Fibroblast of lung (primary cell): Measurements from ENCODE around the gene WNK1. TPM values are rescaled to one million over a fixed set of nuclear protein-coding genes. Genes with fewer than 3 reads are reported as not detected.
"Not testable (repeated sequence)": the region's sequence is repeated elsewhere in the genome, so short reads cannot be mapped to it uniquely, and the experiment has no call there.

Experiments used
- DNase-seq, 2 donors: peaks; one replicate each; pipeline versions ENCODE4 v3.0.0 to v3.0.0-alpha.2; 2010; ENCODE audit warnings: low read depth in 2 of 2
- H2AFZ ChIP-seq: 2 replicates; pipeline ENCODE4 v1.5.1; 2012; ENCODE audit warnings: low read length, control low read depth, inconsistent platforms
- H3K27ac ChIP-seq: 2 replicates; pipeline ENCODE4 v1.5.1; 2011; ENCODE audit warnings: low read length, control low read depth; ENCODE audit not compliant: insufficient read depth
- H3K27me3 ChIP-seq: 2 replicates; pipeline ENCODE4 v1.5.1; 2011; ENCODE audit warnings: mild to moderate bottlenecking, low read length; ENCODE audit not compliant: control insufficient read depth, insufficient read depth
- H3K36me3 ChIP-seq: 2 replicates; pipeline ENCODE4 v1.5.1; 2011; ENCODE audit warnings: low read length; ENCODE audit not compliant: control insufficient read depth, insufficient read depth
- H3K4me1 ChIP-seq: 2 replicates; pipeline ENCODE4 v1.5.1; 2011; ENCODE audit warnings: low read length; ENCODE audit not compliant: control insufficient read depth, insufficient read depth; ENCODE audit errors: extremely low read depth
- H3K4me2 ChIP-seq: 2 replicates; pipeline ENCODE4 v1.5.1; 2011; ENCODE audit warnings: low read length, control low read depth; ENCODE audit not compliant: insufficient read depth; ENCODE audit errors: extremely low read depth
- H3K4me3 ChIP-seq, 4 experiments: fragments of 200-600 bp in 1 of 4; sonication (generic) in 1 of 4; replicated peaks in 1 of 4; 2 replicates each; pipeline ENCODE4 v1.5.1; 2011 to 2016; ENCODE audit warnings: low read length in 4 of 4, low read depth in 3 of 4, mild to moderate bottlenecking in 3 of 4, control low read depth in 2 of 4, inconsistent platforms in 1 of 4, mixed read lengths in 1 of 4; ENCODE audit not compliant: insufficient read depth in 1 of 4; ENCODE audit errors: control extremely low read depth in 1 of 4
- H3K79me2 ChIP-seq: 2 replicates; pipeline ENCODE4 v1.5.1; 2012; ENCODE audit warnings: mild to moderate bottlenecking, low read length, inconsistent platforms; ENCODE audit not compliant: control insufficient read depth, insufficient read depth
- H3K9ac ChIP-seq: 2 replicates; pipeline ENCODE4 v1.5.1; 2011; ENCODE audit warnings: mild to moderate bottlenecking, low read length, control low read depth; ENCODE audit not compliant: insufficient read depth
- H3K9me3 ChIP-seq: 2 replicates; pipeline ENCODE4 v1.5.1; 2012; ENCODE audit warnings: low read depth, low read length; ENCODE audit not compliant: control insufficient read depth, insufficient read depth
- H4K20me1 ChIP-seq: 2 replicates; pipeline ENCODE4 v1.5.1; 2011; ENCODE audit warnings: low read length; ENCODE audit not compliant: control insufficient read depth, insufficient read depth; ENCODE audit errors: extremely low read depth
- EZH2 ChIP-seq: IDR thresholded peaks from 2 replicates; pipeline ENCODE4 v1.5.1; 2012; ENCODE audit warnings: low read length, control low read depth, mild to moderate bottlenecking; ENCODE audit errors: missing control alignments
- polyA plus RNA-seq, 2 donors: library from polyadenylated mRNA; depleted of rRNA in 1 of 2; stranded (reverse) in 1 of 2; unstranded in 1 of 2; fragments of >200 nt; gene quantifications; 2 replicates each; pipeline ENCODE4 v1.2.1, GENCODE V29; 2011 to 2012; ENCODE audit warnings: missing spikeins in 1 of 2
- total RNA-seq: library from RNA; depleted of rRNA; stranded (reverse); fragments of >200 nt; gene quantifications from 2 replicates; pipeline ENCODE4 v1.2.1, GENCODE V29; 2014
- TF ChIP-seq, protein P1 (sequence below), 2 donors: IDR thresholded peaks in 1 of 2; conservative IDR thresholded peaks in 1 of 2; 1 replicate in 1 of 2; 2 replicates in 1 of 2; pipeline ENCODE4 v1.5.1; 2011 to 2012; ENCODE audit warnings: low read length in 2 of 2, control low read depth in 1 of 2, inconsistent platforms in 1 of 2, low read depth in 1 of 2, mild to moderate bottlenecking in 1 of 2

The WNK1 gene
- total and polyA plus RNA-seq, 2 donors (not counting 1 experiment from before 2014, with no cell fraction given), result 38.5 to 130 TPM

DNA sequence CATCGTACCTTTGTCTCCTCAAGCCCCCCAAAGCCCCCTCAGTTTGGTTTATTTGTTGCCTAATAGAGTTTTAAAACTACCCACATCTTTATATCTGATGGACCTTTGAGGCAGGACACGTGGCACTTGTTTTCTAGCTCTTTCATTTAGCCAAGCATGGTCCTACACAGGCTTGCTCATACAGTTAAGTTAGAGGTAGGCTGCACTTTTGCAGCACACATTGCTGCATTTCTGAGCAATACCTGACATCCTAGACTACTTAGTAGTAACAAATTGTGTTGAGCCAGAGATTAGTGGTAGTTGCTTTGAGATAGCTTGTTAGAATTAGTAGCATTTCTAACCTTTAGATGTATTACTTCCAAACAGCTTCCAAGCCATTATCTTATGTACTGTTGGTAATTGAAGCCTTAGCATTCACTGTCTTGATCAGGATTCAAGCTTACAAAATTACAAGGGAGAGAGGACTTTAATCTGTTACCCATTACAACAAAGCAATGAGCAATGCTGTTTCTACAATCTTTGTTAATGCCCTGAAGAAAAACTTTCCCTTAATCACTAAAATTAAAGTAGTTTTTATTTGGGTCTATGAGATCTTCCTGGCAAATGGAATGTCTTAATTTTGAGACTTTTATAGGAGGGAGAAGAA lies 96.6 kb downstream of the WNK1 start:
- Histone ChIP-seq H4K20me1 (no peaks in the 10 kb centered on the region), H2AFZ (no peak overlapping the region), H3K79me2 (peaks cover 21% of the 10 kb centered on the region), H3K4me3 (no peak overlapping the region), H3K9ac (no peak overlapping the region), H3K4me1 (no peaks in the 10 kb centered on the region), H3K9me3 (no peaks in the 10 kb centered on the region), H3K27me3 (no peaks in the 10 kb centered on the region), H3K27ac (no peak overlapping the region), H3K36me3 (no peaks in the 10 kb centered on the region), H3K4me2 (no peak overlapping the region)
- TF ChIP-seq, protein P1, sequence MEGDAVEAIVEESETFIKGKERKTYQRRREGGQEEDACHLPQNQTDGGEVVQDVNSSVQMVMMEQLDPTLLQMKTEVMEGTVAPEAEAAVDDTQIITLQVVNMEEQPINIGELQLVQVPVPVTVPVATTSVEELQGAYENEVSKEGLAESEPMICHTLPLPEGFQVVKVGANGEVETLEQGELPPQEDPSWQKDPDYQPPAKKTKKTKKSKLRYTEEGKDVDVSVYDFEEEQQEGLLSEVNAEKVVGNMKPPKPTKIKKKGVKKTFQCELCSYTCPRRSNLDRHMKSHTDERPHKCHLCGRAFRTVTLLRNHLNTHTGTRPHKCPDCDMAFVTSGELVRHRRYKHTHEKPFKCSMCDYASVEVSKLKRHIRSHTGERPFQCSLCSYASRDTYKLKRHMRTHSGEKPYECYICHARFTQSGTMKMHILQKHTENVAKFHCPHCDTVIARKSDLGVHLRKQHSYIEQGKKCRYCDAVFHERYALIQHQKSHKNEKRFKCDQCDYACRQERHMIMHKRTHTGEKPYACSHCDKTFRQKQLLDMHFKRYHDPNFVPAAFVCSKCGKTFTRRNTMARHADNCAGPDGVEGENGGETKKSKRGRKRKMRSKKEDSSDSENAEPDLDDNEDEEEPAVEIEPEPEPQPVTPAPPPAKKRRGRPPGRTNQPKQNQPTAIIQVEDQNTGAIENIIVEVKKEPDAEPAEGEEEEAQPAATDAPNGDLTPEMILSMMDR (conservative IDR thresholded peaks at IDR 0.05 in 1 of 2, IDR thresholded peaks at IDR 0.05 in 1 of 2; ENCODE audit: low read depth in 1 of 2, low read length in 2 of 2), result no peak
- no peak for TF ChIP-seq EZH2
- DNase-seq, result no peak

- H4K20me1 ChIP-seq, H3K9ac ChIP-seq, H3K4me2 ChIP-seq, DNase-seq, H3K4me1 ChIP-seq, H3K27ac ChIP-seq, H3K4me3 ChIP-seq, H3K9me3 ChIP-seq, H2AFZ ChIP-seq, H3K36me3 ChIP-seq, H3K27me3 ChIP-seq: not testable (repeated sequence)
- peaks cover 24% of the 10 kb centered on the region for H3K79me2 ChIP-seq
Measured at GRCh38 chr12:849733-850437, 97.5 kb downstream of the WNK1 start.

GRCh38 chr12:851343-851742 lies 99.0 kb downstream of the WNK1 start:
- H3K27ac ChIP-seq, result peak overlapping the region; percentile 4

More at GRCh38 chr12:851343-851742, 99.0 kb downstream of the WNK1 start:
- peak overlapping the region in 2 of 4 experiments; percentile 17 to 32 for H3K4me3 ChIP-seq
- no peaks in the 10 kb centered on the region for H4K20me1 ChIP-seq
- no peaks in the 10 kb centered on the region for H3K4me1 ChIP-seq
- H3K36me3 ChIP-seq, result no peaks in the 10 kb centered on the region
- peak; percentile 47 to 67 for DNase-seq
- H3K79me2 ChIP-seq, result peaks cover 24% of the 10 kb centered on the region
- no peaks in the 10 kb centered on the region for H3K27me3 ChIP-seq
- TF ChIP-seq EZH2, result no peak
- TF ChIP-seq, protein P1 (conservative IDR thresholded peaks at IDR 0.05 in 1 of 2, IDR thresholded peaks at IDR 0.05 in 1 of 2; ENCODE audit: low read depth in 1 of 2, low read length in 2 of 2), result no peak
- no peak overlapping the region for H3K9ac ChIP-seq
- H3K4me2 ChIP-seq, result peak overlapping the region; percentile 51
- H3K9me3 ChIP-seq, result no peaks in the 10 kb centered on the region
- no peak overlapping the region for H2AFZ ChIP-seq
